NCI-H2227 treated with DMSO at 0.1 percent for 48 hours (cell line): ENCODE results near the gene ATXN7L1.

Source experiments
- DNase-seq: peaks from one replicate; lab custom pipeline; 2025; lab: John Stamatoyannopoulos, UW

Gene ATXN7L1

DNA sequence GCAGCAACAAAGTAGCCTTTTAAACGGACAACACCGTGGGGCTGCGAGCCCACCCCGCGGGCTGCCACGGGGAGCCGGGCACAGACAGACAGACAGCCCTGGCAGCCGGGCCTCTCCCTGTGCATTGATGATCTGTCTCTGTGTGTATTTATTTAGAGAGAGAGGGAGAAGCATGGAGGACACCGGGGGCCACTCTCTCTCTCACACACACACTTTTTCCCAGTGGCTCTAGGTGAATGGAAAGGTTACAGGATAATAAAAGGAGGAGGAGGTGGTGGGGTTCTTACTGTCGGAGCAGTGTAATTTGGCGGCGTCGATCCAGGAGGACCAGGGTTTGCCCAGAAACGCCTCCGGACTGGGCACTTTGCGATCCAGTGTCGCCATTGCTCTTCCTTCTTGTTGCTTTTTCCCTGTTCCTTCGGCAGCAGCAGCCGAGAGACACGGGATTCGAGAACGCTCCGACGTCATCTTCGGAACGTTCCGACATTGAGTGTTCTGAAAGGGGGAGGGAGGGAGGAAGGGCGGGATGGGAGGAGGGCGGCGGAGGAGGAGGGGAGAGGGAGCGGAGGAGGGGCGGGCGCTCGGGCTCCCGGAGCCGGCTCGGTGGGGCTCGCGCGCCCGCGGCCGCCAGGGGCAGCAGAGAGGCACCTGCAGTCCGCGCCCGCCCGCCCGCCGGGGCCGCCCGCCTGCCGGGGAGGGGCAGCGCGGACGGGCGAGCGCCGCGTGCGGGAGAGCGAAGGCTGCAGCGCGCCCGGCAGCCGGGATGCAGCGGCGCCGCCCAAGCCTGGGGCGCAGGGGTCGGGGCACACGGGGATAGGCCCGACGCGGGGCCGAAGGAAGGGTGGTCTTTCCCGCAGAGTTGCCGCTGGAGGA lies at the start of gene ATXN7L1:
ATXN7L1 (minus strand) TSS at position 509 of the 873 bp plus-strand sequence; CDS start at position 468, 41 bp downstream.
- peak; percentile 93 for DNase-seq

GRCh38 chr7:105926131-105926530 lies 49.7 kb upstream of the ATXN7L1 start:
- no peak for DNase-seq

DNA sequence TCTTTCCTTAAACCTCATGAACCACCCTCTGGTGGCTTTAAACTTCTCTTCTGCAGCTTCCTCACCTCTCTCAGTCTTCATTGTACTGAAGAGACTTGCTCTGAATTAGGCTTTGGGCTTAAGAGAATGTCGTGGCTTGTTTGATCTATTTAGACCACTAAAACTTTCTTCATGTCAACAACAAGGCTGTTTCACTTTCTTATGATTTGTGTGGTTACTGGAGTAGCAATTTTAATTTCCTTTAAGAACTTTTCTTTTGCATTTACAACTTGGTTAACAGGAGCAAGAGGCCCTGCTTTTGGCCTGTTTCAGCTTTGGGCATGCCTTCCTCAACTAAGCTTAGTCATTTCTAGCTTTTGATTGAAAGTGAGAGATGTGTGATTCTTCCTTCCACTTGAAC lies 48.5 kb upstream of the ATXN7L1 start:
- DNase-seq, result no peak

DNA sequence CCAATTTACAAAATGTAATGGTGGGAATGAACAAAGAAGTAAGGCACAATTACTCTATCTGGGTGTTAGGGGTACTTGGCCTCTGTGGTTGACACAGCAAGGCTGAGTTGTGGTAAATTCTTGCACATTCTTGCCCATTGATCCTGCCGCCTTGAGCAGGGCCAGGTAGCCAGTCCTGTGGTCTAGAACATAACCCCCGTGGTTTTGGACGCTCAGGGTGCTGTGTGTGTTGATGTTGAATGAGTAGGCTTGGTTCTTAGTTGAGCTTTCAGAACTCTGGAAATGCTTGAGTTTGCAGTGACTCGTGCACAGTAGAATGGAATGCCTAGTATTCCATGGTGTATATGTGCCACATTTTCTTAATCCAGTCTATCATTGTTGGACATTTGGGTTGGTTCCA lies 44.4 kb upstream of the ATXN7L1 start:
- no peak for DNase-seq

DNA sequence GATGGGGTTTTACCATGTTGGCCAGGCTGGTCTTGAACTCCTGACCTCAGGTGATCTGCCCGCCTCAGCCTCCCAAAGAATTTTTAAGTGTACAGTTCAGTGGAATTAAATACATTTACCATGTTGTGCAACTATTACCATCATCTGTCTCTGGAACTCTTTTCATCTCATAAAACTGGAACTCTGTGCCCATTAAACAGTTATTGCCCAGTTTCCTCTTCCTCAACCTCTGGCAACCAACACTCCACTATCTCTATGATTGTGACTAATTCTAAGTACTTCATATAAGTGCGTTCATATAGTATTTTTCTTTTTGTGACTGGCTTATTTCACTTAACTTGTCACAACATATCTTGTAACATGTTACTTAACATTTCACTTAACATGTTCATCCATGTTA lies 41.3 kb upstream of the ATXN7L1 start:
- no peak for DNase-seq

DNA sequence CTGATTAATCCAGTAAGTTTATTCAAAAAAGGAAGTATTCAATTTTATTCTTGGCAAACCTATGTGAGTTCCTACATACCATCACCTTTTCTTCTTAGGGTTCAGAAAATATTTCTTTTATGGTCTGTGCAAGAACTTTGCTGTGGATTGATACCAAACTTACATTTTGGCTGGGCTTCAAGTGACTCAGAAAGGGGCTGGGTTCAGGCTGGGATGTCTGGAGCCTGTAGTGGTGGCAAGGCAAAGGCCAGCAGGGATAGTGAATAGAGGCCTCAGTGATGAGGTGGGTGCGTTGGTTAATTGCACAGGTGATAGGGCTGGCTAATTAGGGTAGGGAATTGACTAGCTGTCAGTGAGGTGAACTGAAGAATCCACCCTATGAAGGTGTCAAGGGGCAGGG lies 40.2 kb upstream of the ATXN7L1 start:
- no peak for DNase-seq

DNA sequence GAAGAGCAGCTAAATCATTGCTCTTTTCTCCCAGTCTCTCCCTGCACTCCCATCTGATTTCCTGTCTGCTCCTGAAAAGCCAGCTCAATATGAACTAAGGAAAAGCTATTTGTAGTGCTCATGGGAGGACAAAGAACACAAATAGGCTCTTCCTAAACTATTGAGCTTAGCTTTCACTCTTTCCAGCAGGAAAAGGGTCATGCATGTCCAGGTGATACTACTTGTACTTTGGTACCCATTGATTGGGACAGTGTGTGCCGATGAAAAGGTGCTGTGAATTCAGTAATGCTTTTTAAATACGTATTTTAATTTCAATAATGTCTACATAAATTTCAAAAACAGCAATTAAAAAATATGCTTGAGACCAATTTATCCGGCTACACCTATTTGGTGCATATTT lies 37.5 kb upstream of the ATXN7L1 start:
- DNase-seq, result no peak

DNA sequence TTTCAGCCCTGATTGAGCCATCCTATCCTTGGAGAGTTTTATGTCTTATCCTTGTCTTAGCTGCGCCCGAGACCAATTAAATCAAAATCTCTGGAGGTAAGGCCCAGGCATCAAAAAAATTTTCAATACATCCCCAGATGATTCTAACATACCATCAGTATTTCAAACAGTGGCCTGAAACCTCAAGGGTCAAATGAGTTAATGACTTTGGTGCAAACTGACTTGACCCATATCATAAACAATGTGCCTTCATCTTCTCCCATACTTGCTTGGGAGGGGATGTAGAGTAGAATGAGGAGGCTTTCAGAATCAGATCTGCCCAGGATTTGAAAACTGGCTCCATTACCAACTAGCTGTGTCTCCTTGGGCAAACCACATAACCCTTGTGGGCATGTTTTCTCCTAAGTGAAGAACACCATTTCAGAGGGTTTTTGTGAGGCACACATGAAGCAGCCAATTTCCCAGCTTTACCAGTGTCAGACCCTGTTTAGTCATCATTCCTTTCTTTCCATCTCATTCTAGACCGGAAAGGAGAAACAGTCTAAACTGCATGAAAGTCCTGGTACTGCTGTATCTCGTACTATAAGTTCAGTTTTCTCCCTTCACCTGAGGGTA lies 35.7 kb upstream of the ATXN7L1 start:
- DNase-seq, result no peak

DNA sequence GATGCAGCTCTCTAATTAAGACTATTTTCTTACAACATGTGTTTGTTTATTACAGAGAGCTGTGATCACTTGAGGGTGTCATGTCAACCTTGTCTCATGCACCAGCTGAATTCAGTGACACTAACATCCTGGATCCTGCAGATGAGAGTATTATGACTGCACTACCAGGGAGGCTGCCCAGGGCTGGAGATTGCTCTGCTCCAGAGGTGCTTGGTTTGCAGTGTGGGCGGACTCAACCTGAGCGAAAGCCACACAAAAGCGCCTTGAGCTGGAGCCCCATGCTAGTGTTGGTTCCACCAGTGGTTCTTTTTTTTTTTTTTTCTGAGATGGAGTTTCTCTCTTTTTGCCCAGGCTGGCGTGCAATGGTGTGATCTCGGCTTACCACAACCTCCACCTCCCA lies 33.8 kb upstream of the ATXN7L1 start:
- DNase-seq, result no peak

GRCh38 chr7:105909742-105910141 lies 33.3 kb upstream of the ATXN7L1 start:
- DNase-seq, result no peak

GRCh38 chr7:105907129-105907846 lies 30.9 kb upstream of the ATXN7L1 start:
- no peak for DNase-seq

DNA sequence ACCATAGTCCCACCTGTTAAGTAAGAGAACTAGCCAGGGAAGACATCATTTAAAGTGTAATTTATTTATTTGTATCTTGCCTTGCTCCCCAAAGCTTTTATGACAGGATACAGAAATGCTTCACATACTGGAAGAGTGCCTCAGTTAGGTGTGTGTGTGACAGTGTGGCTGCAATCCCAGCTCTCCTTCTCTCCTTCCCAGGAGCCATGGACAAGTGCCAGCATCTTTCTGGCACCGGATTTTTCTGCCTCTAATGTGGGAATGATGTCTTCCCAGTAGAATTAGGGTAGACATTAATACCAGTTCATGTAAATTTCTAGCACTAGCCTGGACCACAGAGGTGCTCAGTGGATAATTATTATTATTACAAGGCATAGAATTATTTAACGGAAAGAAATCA lies 30.3 kb upstream of the ATXN7L1 start:
- DNase-seq, result no peak

- DNase-seq, result no peak
These were observed 29.6 kb upstream of the ATXN7L1 start for GRCh38 chr7:105905910-105906568.

- DNase-seq, result peak; percentile 32
These were observed 29.0 kb upstream of the ATXN7L1 start for GRCh38 chr7:105905209-105905909.

DNA sequence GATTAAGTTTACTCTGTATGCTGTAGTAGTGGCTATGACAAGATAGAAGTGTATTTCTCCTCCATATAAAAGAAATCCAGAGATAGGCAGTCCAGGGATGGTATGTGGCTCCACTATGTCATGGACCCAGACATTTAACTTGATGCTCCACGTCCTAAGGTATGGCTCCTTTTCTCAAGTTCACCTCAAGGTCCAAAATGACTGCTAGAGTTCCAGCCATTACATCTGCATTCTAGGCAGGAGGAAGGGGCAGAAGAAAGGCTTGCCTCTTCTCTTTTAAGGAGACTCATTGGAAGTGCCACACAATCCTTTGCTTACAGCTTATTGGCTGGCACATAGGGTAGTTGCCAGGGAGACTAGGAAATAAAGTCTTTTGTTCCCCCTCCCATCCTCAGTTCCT lies 27.7 kb upstream of the ATXN7L1 start:
- DNase-seq, result no peak

- DNase-seq, result no peak
These were observed 26.0 kb upstream of the ATXN7L1 start for GRCh38 chr7:105902325-105902911.

- DNase-seq, result no peak
These were observed 21.6 kb upstream of the ATXN7L1 start for GRCh38 chr7:105897999-105898398.

DNA sequence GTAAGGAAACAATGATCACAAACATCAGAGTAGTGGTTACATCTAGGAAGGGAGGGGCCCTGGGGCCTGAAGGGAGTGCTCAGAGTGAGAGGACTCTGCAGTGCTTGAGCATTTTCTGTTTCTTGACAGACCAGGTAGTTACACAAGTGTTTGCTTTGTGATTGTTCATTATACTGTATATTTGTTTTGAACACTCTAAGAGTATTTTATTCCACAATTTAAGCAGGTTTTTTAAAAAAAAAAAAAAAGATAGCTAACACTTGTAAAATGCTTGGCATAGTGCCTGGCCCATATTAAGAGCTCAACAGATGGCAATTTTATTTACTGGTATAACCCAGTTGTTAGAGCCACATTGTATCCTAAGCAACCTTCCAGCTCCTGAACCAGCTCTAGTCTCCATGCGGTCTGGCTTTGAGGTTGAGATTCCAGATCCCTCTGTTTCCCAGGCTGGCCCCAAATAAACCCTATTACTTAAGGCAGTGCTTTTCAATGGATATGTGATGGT lies 20.1 kb upstream of the ATXN7L1 start:
- DNase-seq, result peak; percentile 70

DNA sequence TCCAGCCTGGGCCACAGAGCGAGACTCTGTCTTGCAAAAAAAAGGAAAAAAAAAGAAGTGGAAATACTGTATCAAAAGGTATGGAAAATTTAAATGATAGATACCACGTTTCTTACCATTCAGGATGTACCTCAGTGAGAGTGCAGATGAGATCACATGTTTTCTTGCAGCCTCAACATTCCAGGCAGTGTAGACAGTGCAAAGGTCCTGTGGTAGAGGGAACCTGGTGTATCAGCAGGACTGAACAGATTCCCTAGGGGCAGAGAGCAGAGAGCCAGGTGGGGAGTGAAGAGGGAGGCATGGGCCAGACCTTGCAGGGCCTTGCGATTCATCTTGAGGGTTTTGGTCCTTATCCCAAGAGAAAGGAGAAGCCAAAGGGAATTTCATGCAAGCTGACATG lies 17.7 kb upstream of the ATXN7L1 start:
- DNase-seq, result no peak

- no peak for DNase-seq
These were observed 16.0 kb upstream of the ATXN7L1 start for GRCh38 chr7:105892387-105892786.
